NCI-H2227 treated with DMSO at 0.1 percent for 48 hours (cell line): ENCODE results near the gene FCMR.

ENCODE experiments used
- DNase-seq: peaks from one replicate; lab custom pipeline; 2025; lab: John Stamatoyannopoulos, UW

Gene FCMR

GRCh38 chr1:206899717-206900116 lies 22.0 kb downstream of the FCMR start:
- DNase-seq = no peak

- DNase-seq = no peak
Observed at GRCh38 chr1:206898915-206899431, 22.8 kb downstream of the FCMR start.

GRCh38 chr1:206898089-206898914 lies 23.4 kb downstream of the FCMR start:
- DNase-seq = no peak

- DNase-seq = no peak
Observed at GRCh38 chr1:206897175-206897574, 24.6 kb downstream of the FCMR start, which contains the start of gene IL24. IL24 (plus strand) TSS chr1:206897443; CDS start chr1:206897833, 390 bp downstream.

GRCh38 chr1:206896261-206896660 lies 25.5 kb downstream of the FCMR start:
- DNase-seq = no peak

GRCh38 chr1:206895837-206896242 lies 25.9 kb downstream of the FCMR start:
- no peak for DNase-seq

GRCh38 chr1:206895325-206895724 lies 26.4 kb downstream of the FCMR start:
- DNase-seq = no peak

GRCh38 chr1:206893380-206893779 lies 28.4 kb downstream of the FCMR start:
- DNase-seq = no peak

GRCh38 chr1:206892351-206892984 lies 29.3 kb downstream of the FCMR start:
- no peak for DNase-seq

- no peak for DNase-seq
Observed at GRCh38 chr1:206891412-206891811, 30.3 kb downstream of the FCMR start.

GRCh38 chr1:206890125-206891060 lies 31.3 kb downstream of the FCMR start:
- no peak for DNase-seq

GRCh38 chr1:206887701-206888100 lies 34.0 kb downstream of the FCMR start:
- no peak for DNase-seq

GRCh38 chr1:206886831-206887230 lies 34.9 kb downstream of the FCMR start:
- DNase-seq = no peak

GRCh38 chr1:206885341-206886060 lies 36.2 kb downstream of the FCMR start:
- no peak for DNase-seq

- DNase-seq = no peak
Observed at GRCh38 chr1:206883876-206884275, 37.9 kb downstream of the FCMR start.

- DNase-seq = no peak
Observed at GRCh38 chr1:206883160-206883559, 38.6 kb downstream of the FCMR start.

- no peak for DNase-seq
Observed at GRCh38 chr1:206882555-206882954, 39.2 kb downstream of the FCMR start.

GRCh38 chr1:206880314-206880713 lies 41.4 kb downstream of the FCMR start:
- no peak for DNase-seq

GRCh38 chr1:206878456-206878855 lies 43.3 kb downstream of the FCMR start:
- no peak for DNase-seq

- no peak for DNase-seq
Observed at GRCh38 chr1:206875752-206876377, 45.9 kb downstream of the FCMR start.

GRCh38 chr1:206873603-206874188 lies 48.0 kb downstream of the FCMR start:
- DNase-seq = no peak
